HG02642 (cell line): ENCODE measurements around the gene CEP131.

Source experiments
- ATAC-seq: cut with Tn5 transposase; IDR thresholded peaks from one replicate; pipeline ENCODE4 v1.9.1; 2021; ENCODE audit warnings: mild to moderate bottlenecking; ENCODE audit not compliant: unreplicated experiment, poor library complexity

Gene CEP131

DNA sequence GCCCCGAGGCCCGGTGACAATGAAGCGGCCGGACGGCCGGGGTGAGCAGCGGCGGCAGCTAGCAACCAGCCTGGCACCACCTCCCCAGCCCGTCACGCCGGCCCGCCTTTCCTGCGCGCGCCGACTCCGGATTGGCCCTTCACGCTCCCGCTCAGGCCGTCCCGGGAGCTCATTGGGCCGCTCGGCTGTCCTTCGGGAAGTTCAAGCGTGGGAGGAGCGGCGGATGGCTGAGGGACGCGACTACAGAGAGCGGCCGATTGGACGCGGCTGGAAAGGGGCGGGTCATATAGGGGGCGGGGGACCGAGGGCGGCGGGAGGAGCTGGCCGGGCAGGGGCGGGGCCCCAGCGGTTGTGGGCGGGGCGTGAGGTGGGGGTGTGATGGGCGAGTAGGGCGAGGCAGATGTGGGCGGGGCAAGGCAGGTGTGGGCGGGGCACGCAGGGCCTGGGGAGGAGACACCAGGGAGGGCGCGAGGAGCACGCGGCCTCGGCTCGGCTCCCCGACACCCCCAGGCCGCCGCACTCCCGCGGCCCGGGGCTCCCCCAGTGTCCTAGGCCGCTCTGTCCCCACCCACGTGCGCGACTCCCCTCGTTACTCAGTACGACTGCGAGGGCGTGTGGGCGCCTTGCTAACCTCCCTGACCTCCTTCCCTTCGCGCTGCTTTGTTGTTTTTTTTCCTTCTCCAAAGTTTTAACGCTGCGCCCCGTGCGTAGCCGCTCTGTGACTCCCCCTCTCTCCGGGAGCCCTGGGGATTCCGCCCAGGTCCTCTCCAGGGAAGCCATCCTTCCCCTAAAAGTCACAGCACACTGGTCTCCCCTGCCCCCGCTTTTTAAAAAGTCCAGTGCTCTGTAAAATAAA is at the start of gene CEP131:
CEP131 (minus strand) TSS at position 60 of the 856 bp plus-strand sequence. CDS start 2,909 bp downstream, outside the sequence.
- peak; percentile 93 for ATAC-seq

DNA sequence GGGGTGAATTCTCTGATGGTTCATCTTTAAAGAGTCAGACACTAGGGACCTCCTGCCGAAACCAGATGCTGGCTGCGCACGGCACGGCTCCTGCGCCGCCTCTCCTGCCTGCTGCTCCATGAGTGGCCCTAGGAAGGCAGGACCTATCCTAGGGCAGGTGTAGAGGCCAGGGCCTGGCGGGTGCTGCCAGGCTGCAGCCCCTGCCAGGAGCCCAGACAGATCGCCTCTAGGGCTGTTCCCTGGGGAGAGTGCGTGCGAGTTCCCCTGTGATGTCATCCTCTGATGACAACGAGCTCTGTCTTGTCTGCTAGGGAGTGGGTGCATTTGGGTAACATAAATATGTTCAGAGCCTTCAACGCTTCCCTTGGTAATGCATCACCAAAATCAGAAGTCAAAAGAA is 48.5 kb upstream of the CEP131 start:
- no peak for ATAC-seq

DNA sequence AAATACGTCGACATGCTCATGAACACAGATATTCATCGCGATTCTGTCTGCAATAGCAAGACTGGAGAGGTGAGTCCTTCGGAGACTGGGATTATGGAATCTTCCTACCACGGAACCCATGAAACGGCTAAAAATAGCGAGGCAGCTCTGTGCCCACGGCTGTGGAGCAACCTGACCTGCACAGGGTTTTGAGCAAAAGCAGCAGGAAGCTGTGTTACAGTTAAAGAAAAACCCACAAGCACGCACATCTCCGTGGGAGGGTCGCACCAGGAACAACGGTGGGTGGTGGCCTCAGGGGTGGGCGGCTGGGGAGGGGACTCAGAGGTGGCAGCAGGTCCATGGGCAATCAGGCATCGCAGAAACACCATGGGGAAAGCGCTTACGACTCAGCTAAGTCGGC is 47.5 kb upstream of the CEP131 start:
- no peak for ATAC-seq

DNA sequence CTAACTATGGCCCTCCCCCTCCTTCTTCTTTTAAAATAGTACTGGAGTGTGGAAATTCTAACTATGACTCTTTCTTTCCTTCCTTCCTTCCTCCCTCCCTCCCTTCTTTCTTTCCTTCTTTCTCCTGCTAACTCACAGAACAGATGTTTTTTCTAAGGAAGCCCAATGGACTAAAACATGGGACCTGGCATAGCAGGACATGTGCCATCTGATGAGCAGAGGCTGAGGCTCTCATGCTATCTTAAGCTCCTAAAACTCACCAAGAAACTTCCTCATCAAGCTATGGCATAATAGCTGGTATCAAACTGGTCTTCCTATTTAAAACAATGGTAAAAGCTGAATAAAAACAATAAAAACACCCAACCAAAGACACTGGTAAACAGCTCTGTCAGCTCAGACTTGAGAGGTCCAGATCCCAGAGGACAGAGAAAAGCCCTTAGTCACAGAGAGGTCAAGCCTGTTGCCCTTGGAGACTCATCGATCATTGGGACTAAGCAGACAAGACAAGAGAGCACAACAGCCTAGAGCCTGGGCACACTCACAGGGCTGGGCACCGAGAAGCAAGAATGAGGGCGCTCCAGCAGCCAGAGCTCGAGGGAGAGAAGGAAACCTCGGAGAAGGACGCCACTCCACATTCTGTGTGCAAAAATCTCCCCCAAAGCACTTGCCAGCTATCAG is 44.8 kb upstream of the CEP131 start:
- ATAC-seq: no peak

DNA sequence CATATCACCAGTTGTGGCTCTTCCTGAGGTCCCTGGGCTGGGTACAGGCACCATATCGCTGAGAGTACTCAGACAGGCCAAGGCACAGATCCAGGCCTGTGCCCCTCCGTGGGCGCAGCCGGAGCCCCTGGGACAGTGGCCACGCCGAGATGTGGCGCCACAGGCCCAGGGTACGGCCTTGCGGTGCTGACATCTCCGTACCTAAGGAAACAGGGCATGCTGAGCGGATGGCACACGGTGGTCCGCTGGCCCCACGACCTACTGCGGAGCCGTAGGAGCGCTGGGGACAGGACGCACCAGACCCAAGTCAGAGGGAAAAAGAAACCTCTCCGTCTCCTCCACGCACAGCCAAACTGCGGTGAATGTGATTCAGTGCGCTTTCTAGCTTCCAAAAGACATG is 42.8 kb upstream of the CEP131 start:
- no peak for ATAC-seq

DNA sequence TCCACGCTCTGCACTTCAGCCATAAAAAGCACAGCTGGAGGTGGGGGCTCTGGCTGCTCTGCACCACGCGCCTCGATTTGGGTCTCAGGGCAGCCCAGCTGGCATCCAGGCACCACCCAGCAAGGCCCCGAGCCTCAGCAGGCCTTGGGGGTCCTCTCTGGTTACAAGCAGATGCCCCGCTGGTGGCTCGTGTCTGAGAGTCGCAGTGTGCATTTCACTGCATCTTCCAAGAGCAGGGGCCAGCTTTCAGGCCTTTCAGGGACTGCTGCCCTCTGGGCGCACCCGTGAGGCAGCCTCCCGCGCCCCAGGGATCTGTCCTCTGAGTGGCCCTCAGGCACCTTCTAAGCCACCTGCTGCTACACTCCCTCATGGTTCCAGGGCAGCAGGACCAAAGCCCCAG is 41.9 kb upstream of the CEP131 start:
- ATAC-seq: no peak

DNA sequence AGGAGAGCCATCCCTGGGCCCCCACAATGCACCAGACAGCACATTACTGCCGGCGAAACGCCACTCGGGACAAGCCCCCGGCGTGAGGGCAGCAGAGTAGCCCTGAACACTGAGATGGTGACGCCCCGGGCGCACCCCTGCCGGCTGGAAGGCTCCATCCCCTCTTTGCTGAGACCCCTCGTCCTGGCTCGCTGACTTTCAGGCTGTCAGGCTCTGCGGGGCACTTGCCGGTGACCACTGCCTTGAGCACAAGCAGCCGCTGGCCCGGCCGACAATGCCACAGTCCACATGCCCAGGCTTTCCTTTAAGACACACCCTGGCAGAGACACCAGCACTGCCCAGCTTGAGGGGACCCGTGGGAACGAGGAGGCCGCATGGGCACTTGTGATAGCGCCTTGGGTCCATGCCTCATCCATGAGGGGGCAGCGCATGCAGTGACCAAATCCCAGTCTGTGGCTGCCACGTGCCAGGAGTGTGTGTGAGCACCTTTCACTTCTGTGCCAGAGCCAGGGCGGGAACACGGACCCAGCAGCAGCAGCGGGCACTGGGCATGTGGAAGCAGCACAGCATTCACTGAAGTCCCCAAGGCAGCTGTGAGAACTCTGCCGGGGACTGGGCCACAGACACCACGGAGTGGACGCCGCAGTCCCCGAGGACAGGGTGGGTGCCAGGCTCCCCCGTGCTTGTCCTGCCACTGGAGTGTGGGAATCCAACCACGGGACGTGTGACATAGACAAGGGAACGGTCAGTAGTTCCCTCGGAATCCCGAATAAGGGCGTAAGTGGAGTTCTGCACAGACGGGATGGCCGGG is 40.8 kb upstream of the CEP131 start:
- no peak for ATAC-seq

DNA sequence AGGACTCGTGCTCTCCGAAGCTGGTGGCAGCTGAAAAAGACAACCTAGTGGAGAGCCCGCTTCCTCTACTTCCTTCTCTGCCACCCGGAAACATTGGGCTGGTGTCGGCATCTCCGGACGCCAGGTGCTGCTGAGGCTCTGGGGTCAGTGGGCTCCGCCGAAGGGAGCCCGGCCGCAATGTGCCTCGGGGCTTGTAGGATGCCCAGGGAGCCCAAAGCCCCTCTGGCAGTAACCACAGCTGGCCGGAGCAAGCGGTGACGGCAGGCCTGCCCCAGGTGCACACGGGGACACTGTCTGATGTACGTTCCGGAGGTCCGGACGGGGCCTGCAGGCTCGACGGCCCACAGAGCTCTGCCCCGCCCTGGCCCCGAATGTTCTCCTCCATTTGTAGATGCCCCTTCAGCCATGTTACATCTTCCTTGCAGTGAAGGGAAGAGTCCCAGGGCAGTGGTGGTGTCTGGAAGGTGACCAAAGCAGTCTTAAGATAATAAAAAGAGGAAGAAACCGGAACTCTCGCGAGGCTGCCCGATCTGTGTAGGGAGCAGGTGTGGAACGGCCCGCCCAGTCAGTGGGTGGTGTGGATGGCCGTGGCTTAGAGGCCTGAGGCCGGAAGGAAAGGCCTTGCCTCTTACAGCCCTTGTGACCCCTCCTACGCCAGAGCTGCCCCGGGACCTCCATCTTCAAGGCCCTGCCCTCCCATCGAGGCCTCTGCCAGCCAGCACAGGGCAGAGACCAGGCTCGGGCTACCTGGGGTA is 39.0 kb upstream of the CEP131 start:
- no peak for ATAC-seq

DNA sequence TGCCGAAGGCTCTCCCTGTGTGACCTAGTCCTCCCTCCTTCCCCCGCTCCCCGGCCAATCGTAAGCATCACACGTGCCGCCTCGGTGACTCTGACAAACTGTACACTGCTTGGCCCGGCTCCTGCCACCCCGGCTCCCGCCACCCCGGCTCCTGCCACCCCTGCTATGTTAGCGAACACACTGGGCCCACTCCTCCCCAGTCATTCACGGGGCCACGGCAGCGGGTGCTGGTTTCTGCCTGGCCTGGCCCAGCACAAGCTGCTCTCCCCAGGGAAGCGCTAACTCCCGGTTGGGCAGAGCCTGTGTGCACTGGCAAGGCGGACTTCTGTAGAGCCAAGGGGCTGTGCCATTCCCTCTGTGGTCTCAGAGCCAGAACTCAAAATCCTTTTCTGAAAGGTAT is 38.3 kb upstream of the CEP131 start:
- no peak for ATAC-seq

DNA sequence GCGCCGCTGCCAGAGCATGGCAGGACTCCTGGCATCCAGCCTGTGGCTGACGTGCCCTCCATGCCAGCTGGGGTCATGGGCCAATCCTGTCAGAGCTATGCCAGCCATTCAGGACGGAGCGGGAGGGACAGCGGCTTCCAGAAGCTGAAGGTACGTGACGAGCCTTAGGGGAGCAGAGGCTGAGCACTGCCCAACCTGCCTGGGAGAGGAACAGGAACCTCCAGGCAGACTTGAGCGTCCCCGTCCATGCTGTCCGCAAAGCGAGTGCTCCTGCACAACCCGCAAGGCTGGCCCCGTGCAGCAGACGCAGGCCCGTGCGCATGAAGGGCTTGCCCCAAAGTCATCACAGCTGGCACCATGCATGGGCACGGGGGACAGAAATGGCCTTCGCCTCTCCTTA is 37.9 kb upstream of the CEP131 start:
- ATAC-seq: no peak

DNA sequence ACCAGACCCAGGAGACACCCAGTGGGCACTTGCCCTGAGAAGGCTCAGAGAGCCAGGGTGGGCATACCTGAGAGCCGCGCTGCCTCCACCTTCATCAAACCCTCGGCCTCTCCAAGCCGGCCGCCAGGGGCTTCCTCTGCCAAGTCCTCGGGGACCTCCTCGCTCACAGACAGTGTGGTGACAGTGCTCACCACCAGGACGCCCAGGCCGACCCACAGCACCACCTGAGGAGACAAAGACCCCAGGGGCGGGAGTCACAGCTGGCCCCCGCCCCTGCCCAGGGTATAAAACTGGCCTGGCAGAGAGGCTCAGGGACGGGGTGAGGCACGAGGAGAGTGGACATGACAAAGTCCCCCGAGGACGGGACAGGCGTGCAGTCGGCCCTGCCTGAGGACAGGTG is 37.4 kb upstream of the CEP131 start:
- no peak for ATAC-seq

DNA sequence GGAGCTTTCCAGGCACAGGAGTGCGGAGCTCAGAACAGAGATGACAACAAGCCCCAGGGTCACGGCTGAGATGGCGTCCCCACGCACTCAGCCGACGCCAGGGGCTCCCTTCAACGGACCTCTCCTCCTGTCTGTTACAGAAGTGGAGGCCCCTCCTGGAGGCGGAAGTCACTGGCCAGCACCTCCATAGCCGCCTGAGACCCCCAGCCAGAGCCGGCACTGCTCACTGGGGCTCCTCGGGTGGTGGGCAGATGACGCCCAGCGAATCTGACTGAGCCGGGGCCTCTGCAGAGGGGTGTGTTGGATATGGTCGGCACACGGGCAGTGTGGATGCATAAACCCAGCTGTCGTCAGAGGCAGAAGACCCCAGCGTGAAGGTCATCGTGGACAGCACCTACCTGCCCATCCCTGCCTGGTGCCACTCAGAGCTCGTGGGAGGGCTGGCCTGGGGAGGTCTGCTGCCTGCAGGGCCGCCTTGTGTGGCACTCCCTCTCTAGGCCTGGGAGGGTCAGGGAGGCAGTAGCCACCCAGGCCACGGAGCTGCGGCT is 36.4 kb upstream of the CEP131 start:
- ATAC-seq: no peak

DNA sequence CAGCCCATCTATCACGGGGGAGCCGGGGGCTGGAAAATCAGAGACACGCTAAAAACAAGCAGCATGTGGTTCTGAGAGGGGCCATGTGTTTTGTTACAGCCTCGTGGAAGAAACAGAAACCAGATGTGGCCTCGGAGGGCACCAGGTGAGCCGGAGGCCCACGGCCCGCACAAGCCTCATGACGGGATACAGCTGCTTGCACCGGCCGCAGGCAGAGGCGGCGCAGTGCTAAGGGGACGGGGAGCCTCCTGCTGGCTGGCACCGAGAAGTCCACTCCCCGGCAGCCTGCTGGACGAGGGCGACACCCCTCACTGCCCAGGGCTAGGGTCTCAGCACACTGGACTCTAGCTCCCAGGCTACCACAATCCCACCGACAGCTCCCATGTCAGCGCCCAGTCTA is 35.5 kb upstream of the CEP131 start:
- no peak for ATAC-seq

DNA sequence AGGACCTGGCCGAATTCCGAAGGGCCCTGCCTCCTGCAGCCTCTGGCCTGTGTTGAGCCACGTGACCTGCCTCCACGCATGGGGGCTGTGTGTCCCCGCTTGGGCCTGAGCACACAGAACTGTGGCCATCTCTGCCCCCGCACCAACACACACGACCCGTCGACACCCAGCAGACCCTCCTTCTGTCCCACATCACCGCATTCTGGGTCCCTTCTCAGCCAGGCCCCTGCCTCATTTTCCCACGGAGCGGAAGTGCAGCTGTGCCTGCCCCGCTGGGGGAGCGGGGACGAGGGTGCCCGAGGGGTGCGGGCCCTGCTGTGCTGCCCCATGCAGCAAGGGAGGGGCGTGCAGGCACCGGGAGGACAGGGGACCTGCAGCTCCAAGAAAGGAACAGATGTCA is 34.8 kb upstream of the CEP131 start:
- ATAC-seq: no peak

DNA sequence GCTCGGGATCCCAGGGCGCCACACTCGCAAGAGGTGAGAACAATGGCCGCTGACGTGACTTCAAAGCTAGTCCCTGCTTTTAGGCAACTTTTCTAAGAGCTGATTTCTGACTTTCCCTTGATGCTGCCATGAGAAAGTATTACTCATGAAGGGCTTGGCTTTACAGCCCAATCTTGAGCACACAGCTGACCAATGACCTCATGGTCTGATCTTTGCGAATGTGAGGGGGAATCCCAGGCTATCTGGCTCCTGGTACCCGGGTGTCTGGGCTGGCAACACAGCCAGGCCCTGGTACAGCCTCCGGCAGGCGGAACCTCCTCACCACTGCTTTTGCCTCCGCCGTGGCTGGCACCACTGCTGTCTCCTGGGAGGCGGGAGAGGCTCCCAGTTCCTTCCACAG is 33.9 kb upstream of the CEP131 start:
- no peak for ATAC-seq

DNA sequence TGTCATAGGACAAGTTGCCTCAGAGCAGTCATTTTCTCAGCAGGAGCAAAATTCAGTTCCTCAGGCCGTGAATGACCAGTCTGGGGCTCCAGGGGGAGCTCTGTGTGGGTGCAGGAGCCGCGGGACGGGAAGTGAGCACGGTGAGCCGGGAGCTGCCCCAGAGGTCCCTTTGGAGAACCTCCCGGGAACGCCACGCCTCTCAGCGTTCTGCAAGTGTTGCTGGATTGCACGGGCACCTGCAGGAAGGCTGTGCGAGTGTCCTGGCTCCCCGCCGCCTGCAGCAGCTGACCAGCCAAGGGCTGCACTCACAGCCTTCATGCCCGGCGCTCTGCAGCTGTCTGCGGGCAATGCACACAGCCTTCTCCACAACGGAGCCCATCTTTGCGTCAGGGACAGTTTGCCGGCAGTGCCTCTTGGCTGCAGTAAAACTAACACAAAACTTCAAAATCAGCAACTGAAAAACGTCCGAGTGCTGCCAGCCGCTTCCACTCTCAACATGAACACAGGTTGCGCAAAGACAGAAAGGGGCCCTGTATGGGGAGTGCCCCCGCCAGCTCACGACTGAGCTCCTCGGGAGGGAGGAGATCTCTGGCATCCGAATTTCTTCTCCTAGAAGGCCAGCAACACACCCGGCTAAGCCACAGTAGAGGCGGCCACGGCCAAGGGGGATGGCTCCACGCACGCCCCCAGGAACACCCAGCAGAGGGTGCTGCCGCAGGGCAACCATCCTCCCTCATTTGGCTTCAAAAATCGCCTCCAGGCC is 32.4 kb upstream of the CEP131 start:
- no peak for ATAC-seq

DNA sequence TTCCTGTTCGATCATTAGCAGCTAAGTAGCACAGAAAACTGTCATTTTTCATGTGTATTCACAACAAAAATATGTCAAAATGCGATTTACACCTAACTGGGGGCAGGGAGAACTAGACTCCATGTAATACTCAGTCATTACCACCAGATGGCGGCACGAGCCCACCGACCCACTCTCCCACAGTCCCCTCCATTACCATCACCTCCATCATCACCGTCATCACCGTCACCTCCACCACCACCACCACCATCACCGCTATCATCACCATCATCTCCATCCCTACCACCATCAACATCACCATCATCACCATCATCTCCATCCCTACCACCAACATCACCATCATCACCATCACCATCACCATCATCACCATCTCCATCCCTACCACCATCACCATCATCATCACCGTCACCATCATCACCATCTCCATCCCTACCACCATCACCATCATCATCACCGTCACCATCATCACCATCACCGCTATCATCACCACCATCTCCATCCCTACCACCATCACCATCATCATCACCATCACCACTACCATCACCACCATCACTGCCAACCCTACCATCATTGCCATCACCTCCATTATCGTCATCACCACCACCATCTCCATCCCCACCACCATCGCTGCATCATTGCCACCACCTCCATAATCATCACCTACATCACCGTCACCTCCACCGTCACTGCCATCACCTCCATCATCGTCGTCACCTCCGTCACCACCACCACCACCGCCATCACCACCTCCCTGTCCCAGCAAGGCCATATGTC is 30.8 kb upstream of the CEP131 start:
- ATAC-seq: no peak

DNA sequence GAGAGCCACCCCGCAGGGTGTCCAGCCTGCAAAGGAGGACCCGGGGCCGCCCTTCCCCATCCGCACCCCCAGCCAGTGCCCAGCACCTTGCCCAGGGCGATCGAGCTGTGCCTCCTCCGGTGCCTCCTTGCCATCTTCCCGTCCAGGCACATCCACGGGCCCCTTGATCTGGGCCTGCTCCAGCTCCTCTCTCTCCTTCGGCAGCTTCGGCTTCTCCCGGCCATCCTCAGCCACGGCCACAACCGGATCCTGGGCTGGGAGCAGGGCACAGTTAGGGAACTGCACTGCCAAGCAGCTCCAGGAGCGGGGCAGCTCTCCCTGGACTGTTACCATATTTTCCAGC is 30.2 kb upstream of the CEP131 start:
- no peak for ATAC-seq
